ENCODE measurements around the gene DPY19L3.
"Not testable (repeated sequence)": the region's sequence is repeated elsewhere in the genome, so short reads cannot be mapped to it uniquely, and the experiment has no call there.

Gene DPY19L3

DNA sequence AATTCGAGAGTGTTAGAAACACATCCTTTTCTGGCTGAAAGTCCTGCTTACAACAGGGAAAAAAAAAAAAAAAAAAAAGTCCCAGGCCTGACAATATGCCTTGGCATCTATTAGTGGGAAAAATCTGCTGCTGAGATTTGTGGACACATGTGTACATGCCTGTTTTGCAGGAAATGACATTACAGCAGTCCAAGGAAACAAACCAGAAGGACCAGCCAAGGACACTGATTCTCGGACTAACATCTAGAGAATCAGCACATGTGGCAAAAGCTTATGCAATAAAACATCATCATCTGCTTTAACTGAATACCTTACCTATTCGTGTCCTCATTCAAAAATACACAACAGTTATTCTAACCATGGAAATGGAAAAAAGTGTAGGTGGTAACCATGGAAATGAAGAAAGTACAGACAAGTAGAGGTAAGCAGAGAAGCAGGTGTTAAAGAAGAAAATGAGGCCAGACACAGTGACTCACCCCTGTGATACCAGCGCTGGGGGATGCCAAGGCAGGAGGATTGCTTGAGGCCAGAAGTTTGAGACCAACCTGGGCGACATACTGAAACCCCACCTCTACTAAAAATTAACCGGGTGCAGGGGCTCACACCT is 9.4 kb upstream of the DPY19L3 start:
- DNase-seq = no peak

DNA sequence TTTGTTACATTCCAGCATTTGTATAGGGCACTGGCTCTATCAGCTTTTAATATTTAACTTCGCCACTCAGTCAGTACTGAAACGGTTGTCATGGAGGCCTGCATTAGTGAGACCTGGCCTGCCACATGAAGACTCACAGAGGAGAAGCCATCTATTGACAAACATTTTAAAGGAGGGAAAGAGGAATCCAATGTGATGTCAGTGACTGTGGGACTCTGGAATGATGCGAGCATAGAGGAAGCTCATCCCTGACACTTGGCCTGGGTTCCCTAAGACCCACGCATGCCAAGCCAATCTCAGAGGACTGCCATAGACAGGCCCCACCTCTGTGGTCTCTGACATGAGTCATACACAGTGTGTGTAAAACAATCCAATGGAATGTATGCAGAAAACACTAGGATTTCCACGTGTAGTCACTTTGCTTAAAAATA is 7.9 kb upstream of the DPY19L3 start:
- DNase-seq = no peak

DNA sequence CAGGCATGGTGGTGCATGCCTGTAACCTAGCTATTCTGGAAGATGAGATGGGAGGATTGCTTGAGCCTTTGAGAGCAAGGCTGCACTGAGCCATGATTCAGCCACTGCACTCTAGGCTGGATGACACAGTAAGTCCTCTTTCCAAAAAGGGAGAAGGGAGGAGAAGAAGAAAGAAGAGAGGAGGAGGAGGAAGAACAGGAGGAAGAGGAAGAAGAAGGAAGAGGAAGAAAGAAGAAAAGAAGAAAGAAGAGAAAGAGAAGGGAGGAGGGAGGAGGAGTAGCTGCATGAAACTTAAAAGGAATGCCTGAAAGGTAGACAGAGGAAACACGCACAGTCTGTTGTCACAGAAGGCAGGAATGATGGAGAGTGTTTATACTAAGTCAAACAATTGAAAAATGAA is 3.6 kb upstream of the DPY19L3 start:
- no peak for DNase-seq

DNA sequence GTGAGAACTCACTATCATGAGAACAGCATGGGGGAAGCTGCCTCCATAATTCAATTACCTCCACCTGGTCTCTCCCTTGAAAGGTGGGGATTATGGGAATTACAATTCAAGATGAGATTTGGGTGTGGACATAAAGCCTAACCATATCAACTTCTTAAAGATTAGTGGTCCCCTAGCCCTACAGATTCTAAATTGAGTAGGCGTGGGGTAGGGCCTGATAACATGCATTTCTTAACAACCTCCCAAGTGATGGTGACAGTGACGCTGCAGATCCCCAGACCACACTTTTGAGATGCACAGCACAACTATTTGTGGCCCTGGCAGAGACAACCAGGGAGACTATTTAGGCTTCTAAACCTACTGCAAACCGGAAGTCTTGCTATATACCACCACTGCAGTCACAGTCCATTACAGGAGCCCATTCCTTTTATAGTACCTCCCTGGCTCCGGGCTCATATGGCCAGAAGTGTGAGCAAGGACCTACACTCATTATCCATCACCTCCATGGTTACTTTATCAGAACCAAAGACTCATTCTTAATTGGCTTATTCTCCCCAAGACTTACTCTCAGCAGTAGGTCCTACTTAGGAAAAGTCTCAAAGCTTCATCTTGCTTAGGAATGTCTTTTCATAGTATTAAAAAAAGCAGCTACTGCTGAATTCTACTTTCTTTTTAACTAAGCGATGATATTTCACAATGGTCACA is 2.1 kb upstream of the DPY19L3 start:
- no peak for DNase-seq

DNA sequence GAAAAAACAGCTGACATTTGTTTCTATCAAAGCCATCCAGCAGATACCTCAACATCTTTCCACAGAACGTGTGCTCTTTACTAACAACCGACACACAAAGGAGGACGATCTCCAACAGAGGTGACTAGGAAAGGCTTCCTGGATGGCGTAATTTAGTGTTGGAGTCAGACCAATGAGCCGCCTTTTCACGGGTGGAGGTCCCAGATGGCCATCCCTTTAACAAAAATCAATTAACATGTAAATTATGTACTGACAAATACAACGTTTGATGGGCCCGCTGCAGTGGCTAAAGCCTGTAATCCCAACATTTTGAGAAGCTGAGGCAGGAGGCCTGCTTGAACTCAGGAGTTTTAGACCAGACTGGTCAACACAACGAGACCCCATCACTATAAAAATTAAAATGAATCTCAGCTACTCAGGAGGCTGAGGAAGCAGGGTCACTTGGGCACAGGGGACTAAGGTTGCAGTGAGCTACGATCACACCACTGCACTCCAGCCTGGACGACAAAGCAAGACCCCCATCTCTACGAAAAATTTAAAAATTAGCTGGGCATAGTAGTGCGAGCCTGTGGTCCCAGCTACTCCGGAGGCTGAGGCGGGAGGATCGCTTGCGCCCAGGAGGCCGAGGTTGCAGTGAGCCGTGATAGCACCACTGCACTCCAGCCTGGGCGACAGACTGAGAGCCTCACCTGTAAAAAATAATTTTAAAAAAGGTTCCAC is 1.2 kb upstream of the DPY19L3 start:
- no peak for DNase-seq

DNA sequence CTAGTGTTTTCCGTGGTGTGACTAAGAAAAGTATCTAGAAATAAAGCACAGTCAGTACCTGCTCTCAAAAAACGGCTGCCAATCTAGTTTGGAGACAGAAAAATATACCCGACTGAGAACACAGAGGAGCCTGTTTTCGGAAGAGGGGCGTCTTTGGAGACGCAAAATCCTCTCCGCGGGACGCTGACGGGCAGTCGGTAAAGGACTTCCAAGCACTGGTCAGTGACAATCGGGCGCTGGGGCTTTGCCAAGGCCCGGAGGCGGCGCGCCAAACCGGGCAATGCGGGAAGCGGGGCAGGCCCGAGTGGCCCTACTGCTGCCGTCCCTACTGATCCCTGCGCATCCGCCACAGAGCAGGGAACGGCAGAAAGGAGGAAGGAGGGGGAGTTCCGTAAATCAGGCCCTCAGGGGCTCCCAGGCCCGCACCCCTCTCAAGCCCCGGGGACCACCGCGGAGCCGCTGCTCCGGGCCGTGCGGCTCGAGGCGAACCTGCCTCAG is 588 bp upstream of the DPY19L3 start:
- DNase-seq = peak; percentile 25

DNA sequence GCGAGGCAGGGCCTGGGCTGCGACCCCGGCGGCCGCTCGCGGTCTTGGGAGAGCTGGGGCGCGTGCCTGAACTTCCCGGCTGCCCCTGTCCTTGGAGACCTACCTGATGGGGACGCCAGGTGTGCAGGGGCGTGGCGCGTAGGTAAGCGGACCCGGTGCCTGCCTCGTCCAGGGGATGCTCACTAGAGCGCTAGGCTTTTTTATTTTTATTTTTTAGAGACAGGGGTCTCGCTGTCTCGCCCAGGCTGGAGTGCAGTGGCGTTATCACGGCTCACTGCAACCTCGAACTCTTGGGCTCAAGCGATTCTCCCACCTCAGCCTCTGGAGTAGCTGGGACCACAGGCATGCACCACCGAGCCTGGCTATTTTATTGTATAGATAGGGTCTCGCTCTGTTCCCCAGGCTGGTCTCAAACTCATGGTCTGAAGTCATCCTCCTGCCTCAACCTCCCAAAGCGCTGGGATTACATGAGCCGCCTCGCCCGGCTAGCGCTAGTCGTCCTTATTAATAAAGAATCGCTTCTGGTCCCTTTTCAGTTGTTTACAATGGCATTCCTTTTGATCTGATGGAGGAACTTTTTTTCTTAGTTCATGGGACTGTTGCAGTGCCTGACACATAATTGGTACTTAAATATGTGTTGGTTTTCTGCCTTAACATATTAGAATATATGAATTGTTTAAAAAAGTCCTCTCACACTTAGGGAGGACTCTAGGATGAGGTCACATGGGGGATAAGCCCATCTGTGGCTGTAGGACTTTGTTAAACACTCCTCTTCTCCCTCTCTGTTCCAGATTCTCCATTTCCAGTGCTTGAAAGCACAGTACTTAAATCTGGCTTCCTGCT is 812 bp downstream of the DPY19L3 start:
- peak; percentile 22 for DNase-seq

DNA sequence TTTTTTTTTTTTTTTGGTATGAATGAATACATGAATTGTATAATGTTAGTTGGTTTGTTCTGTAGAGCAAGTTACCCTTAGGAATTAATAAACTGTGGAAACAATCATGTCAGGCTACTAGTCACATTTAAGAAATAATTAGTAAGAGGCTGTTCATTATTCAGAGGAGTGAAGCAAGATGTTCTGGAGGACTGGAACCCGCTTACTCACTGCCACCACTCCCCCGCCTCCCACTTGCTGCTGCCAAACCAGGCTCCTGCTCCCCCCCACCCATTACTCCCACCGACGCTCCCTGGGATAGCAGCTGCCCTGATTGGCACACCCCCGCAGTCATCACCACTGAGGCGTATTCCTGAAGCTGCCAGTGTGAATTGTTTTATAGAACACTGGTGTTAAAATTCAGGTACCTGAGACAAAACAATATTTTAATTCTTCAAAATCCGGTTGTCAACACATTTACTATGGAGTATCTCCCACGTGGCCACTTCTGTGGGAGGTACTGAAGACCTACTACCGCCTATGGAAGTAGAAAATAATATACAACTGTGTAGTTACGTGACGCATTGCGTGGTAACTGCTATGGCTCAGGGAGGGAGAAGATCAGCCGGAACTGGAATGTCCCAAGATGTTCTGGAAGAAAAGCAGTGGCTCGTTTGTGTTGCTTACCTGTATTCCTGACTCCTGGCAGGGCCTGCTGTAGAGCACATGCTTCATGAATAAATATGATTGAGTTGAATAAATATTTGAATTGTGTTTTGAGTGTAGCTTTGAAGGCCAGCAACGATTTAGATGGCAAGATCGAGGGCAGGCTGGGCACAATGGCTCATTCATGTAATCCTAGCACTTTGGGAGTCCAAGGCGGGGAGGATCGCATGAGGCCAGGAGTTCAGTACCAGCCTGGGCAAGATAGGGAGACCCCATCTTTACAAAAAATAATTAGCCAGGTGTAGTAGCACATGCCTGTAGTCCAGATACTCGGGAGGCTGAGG is 1.7 kb downstream of the DPY19L3 start:
- peak; percentile 31 for DNase-seq

DNA sequence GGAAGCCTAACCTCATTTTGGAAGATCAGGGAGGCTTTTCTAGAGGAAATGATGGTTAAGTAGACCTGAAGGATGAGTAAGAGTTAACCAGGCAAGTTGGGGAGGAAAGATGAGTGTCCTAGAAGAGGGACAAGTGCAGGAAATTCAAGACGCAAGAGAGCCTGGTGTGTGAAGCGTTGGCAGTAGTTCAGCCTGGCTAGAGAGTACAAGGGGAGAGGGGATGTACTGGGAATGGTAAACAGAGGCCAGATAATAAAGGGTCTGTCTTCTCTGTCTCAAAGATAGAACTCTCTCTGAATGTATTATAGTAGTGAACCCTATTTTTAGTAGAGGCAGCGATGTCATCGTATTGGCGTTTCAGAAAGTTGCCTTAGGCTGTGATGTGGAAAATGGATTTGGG is 9.7 kb downstream of the DPY19L3 start:
- no peak for DNase-seq

DNA sequence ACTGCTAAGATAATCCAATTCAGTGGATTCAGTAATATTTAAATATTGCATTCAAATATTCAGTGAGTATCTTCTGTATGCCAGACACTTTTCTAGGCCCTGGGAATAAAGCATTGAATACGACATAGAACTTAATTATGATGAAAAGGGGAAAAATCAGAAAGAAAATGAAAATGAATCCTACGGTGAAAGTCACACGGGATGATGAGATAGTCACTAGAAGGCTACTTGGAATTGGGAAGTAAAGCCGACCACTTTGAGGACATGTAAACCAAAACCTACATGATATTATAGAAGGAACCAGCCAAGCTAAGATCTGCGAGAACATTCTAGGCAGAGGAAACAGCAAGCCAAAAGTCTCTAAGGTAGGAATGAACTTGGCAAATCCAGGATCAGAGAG is 10.1 kb downstream of the DPY19L3 start:
- DNase-seq = no peak

DNA sequence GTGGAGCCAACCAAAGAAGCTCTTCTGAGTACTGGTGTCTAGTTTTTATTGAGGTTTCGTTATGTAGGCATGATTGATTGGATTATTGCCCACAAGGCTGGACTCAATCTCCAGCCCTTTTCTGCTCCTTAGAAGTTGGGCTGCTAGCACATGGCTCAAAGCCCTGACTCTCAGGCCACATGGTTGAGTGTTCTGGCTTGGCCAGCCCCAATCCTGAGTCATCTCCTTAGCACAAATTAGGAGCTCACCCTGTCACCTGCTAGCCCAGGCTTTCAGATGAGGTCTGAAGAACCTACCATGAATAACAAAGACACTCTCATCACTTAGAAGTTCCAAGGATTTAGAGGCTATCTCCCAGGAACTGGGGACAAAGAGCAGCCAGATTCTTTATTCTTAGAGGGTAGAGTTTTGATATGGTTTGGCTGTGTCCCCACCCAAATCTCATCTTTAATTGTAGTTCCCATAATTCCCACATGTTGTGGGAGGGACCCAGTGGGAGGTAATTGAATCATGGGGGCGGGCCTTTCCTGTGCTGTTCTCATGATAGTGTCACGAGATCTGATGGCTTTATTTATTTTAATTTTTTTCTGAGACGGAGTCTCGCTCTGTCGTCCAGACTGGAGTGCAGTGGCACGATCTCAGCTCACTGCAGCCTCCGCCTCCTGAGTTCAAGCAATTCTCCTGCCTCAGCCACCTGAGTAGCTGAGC is 11.3 kb downstream of the DPY19L3 start:
- no peak for DNase-seq

DNA sequence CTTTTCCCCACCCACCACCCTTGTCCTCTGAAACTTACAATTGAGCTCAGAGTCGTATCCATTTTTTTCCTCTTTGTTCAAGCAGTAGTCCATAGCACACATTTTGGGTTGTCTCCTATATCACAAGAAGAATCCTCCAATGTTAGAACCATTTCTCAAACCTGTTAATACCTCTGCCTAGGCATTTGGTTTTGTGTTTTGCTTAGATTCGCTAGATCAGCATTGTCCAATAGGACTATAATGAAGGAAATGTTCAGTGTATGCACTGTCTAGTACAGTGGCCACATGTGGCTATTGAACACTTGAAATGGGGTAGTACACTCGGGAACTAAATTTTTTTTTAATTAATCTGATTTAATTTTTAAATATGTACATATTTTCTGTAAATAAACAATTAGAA is 12.6 kb downstream of the DPY19L3 start:
- no peak for DNase-seq

DNA sequence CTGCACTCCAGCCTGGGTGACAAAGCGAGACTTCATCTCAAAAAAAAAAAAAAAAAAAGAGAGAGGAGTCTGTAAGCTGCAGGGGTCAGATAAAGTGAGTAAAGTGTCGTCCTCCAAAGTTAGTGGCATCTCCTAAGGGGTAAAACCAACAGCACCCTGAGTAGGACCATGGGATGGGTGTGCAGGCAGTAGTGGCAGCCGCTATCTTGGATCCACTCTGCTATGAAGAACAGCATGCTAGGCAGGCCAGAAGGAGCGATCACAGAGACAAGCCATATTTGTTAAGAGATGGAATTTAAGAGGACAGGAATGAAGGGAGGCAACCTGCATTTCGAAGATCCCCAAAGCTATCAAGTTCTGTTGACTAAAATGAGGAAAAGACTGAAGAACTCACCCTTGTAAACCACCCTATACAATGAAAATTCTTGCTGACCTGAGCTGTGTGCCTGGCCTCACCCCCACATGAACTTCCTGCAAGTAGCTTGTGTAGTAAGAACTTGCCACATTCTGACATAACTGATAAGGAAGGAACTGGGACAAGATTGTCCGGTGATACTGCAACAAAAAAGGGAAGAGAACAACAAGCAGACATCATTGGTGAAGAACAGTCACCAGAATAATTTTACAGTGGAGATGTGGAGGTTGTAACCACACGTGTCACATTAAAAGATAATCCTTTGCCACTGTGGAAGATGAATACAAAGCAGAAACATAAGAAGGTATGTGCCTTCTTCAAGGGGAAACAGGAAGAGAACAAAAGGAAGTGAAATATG is 16.2 kb downstream of the DPY19L3 start:
- no peak for DNase-seq

DNA sequence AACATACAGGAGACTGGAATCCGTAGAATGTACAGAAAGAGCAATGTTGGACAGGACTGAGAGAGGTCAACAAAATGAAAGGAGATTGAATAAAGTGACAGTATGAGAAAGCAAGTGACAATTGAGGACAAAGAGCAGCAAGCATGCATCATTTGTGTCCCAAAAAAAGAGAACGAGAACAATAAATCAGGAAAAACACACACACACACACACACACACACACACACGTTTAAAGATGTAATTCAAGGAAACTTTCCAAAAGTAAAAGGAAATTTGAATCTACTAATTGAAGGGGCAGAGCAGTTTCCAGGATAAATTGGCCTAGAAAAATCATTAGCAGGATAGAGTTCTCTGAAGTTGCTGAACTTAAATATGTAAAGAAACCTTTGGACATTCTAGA is 16.9 kb downstream of the DPY19L3 start:
- no peak for DNase-seq

DNA sequence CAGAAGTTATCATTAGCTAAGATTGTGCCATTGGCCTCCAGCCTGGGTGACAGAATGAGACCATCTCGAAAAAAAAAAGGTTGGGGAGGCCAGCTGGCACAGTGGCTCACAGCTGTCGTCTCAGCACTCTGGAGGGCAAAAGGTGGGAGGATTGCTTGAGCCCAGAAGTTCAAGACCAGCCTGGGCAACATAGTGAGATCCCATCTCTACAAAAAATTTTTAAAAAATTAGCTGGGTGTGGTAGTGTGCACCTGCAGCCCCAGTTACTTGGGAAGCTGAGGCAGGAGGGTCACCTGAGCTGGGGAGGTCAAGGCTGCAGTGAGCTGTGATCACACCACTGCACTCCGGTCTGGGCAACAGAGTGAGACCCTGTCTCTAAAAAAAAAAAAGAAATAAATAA is 18.4 kb downstream of the DPY19L3 start:
- DNase-seq = not testable (repeated sequence)

DNA sequence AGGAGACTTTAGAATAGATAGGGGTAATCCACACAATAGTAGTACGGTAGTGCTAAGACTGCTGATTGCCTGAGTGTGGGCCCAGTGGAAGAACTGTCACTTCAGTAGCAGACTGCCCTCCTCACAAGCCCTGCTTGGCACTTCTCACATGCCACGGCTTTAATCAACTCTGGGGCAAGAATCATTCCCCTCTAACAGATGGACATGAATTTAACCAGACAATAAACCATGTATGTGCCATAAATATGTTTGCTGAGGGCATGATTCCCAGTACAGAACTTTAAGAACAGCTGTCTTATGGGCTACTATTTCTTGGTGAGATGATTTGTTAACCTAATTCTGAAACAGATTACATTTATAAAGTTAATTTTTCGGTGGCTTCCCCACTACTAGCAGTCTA is 22.0 kb downstream of the DPY19L3 start:
- no peak for DNase-seq

DNA sequence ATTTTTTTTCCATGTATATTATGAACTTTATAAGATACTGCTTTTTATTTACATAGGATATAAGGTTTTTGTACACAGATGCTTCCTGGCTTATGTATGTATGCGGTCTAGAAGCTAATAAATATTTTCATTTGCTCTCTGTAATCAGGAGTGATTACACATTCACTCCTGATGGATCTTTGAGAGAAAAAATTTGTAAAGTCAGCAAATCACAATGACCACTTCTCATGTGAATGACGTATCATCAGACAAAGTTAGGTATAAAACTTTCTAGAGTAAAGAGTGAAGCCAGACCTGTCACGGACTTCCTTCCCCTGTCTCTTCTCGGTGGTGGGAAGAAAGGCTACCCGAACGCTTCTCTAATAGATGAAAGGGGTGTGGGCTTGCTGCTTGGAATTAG is 31.1 kb downstream of the DPY19L3 start:
- no peak for DNase-seq

DNA sequence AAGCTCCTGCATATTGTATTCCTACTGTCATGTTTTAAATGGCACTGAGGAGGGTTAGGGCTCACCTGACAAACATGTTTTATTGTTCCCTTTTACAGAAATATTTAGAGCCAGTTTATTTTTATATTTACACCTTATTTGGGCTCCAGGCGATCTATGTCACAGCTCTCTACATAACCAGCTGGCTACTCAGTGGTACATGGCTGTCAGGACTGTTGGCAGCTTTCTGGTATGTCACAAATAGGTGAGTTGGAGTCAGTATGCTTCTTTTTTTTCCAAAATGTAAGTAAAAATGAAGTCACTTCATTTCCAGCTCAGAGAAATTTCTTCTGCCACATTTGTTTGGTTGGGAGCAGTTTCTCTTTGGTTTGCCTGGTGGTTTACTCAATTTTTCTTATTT is 31.5 kb downstream of the DPY19L3 start:
- DNase-seq = no peak

DNA sequence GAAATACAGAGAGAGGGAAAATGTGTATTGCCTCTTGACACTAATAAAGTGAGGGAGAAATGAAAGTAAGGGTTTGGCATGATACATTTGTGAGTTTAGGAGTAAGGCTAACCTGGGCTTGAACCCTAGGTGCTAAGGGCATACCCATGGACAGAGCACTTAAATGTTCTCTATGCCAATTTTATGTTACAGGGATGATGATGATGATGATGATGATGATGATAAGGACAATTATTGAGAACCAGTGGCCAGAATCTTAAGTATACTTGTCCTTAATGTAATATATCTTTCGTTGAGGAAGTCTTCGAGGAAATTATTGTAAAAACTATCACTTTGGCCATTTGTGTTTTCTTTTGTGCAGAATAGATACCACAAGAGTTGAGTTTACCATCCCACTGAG is 33.2 kb downstream of the DPY19L3 start:
- DNase-seq = no peak

DNA sequence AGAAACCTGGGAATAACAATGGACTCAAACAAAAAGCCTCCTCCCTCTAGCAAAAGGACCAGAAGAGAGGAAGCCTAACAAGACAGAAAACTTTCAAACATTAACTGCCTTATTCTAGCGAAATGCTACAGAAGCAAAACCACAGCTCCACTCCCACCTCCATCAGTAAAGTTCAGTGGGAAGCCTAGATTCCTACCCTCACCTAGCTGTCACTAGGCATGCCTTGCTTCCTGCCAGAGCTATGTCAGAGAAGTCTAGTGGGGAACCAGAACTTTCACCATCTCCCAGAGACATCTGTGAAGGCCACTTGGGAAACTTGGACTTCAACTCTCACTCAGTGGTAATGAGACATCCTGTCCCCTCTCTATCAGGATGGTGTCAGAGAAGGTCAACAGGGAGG is 37.1 kb downstream of the DPY19L3 start:
- DNase-seq = no peak

Measured in NCI-H510A treated with DMSO at 0.1 percent for 48 hours (cell line).